ENCODE results near the gene SLC27A1. TPM values are rescaled to one million over a fixed set of nuclear protein-coding genes. Genes with fewer than 3 reads are reported as not detected.
"Not testable (repeated sequence)": the region's sequence is repeated elsewhere in the genome, so short reads cannot be mapped to it uniquely, and the experiment has no call there.

SLC27A1 gene
- total and polyA plus RNA-seq, 2 donors, result 2.0 to 11.9 TPM

DNA sequence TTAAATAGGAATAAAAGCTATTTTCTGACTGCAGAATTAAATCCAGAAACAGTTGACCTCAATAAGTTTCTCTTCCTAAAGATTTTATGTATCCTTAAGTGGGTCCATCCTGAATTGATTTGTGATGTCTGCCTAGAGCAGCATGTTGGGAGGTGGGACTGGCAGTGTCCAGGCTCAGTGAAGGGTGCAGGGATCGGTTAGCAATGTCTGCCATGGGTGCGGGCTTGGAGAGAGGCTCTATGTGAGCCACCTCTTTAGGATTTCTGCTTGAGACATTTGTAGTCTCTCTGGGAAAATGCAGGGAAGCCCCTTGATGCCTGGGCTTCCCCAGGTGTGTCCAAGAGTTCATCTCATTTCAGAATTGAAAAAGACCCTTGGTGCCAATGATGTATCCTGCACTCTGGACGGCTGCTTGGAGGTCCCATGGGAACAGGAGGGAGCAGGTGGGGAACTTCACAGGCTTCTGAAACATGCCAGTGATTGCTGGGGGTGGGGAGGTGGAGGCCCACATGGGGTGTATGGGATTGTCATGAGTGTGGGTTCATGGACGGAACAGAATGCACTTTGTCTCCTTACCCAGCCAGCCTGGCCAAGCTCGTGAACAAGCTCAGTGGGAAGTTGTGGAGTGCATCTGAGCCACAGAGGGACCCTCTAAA is 78.9 kb downstream of the SLC27A1 start:
- DNase-seq (ENCODE audit: low read depth in 6 of 9, low spot score in 9 of 9), result no peak
- no peak overlapping the region for H3K4me3 ChIP-seq (ENCODE audit: low read length in 2 of 2)
- WGBS, result 96% methylated on average over 5 of the region's 5 CpGs
- no peaks in the 10 kb centered on the region for H3K36me3 ChIP-seq (ENCODE audit: control insufficient read depth in 2 of 2, insufficient read depth in 2 of 2, low read length in 1 of 2)
- no peaks in the 10 kb centered on the region for H3K9me3 ChIP-seq (ENCODE audit: control insufficient read depth in 2 of 2, insufficient read depth in 1 of 2, low read length in 1 of 2)
- H3K27me3 ChIP-seq (ENCODE audit: control insufficient read depth in 2 of 2, insufficient read depth in 1 of 2, low read length in 1 of 2), result no peaks in the 10 kb centered on the region
- no peak overlapping the region for H3K27ac ChIP-seq (ENCODE audit: low read depth in 1 of 2, low read length in 1 of 2)
- peaks cover 0 to 3% of the 10 kb centered on the region in 2 donors for H3K4me1 ChIP-seq (ENCODE audit: control insufficient read depth in 2 of 2, insufficient read depth in 2 of 2, low read length in 2 of 2)

DNA sequence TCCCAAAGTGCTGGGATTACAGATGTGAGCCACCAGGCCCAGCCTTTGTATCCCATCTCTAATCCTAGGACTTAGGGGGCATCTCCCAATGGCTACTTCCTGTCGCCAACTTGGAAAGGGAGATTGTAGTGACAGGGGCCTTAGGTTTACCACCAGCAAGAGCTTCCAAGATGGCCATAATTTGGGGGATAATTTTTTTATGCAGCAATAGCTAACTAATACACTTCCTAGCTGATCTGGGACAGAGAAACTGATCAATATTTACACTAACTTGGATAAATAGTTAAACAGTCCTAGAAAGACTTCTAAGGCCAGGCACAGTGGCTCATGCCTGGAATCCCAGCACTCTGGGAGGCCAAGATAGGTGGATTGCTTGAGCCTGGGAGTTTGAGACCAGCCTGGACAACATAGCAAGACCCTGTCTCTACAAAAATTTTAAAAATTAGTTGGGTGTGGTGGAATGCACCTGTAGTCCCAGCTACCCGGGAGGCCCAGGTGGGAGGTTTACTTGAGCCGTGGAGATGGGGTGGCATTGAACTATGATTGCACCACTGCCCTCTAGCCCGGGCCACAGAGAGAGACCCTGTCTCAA is 79.8 kb downstream of the SLC27A1 start:
- no peak overlapping the region for H3K4me3 ChIP-seq (ENCODE audit: low read length in 2 of 2)
- no peaks in the 10 kb centered on the region for H3K27me3 ChIP-seq (ENCODE audit: control insufficient read depth in 2 of 2, insufficient read depth in 1 of 2, low read length in 1 of 2)
- no peak for DNase-seq (ENCODE audit: low read depth in 6 of 9, low spot score in 9 of 9)
- WGBS, result 98% methylated on average over 4 of the region's 4 CpGs
- no peaks in the 10 kb centered on the region for H3K9me3 ChIP-seq (ENCODE audit: control insufficient read depth in 2 of 2, insufficient read depth in 1 of 2, low read length in 1 of 2)
- no peaks in the 10 kb centered on the region for H3K36me3 ChIP-seq (ENCODE audit: control insufficient read depth in 2 of 2, insufficient read depth in 2 of 2, low read length in 1 of 2)
- peaks cover 3 to 7% of the 10 kb centered on the region in 2 donors for H3K4me1 ChIP-seq (ENCODE audit: control insufficient read depth in 2 of 2, insufficient read depth in 2 of 2, low read length in 2 of 2)
- no peak overlapping the region for H3K27ac ChIP-seq (ENCODE audit: low read depth in 1 of 2, low read length in 1 of 2)

GRCh38 chr19:17552735-17553134 is 82.4 kb downstream of the SLC27A1 start:
- H3K9me3 ChIP-seq (ENCODE audit: control insufficient read depth in 2 of 2, insufficient read depth in 1 of 2, low read length in 1 of 2); DNase-seq (ENCODE audit: low read depth in 6 of 9, low spot score in 9 of 9); H3K36me3 ChIP-seq (ENCODE audit: control insufficient read depth in 2 of 2, insufficient read depth in 2 of 2, low read length in 1 of 2); H3K27me3 ChIP-seq (ENCODE audit: control insufficient read depth in 2 of 2, insufficient read depth in 1 of 2, low read length in 1 of 2); H3K27ac ChIP-seq (ENCODE audit: low read depth in 1 of 2, low read length in 1 of 2); H3K4me3 ChIP-seq (ENCODE audit: low read length in 2 of 2): not testable (repeated sequence)
- WGBS, result 98% methylated on average over 4 of the region's 4 CpGs
- H3K4me1 ChIP-seq (ENCODE audit: control insufficient read depth in 2 of 2, insufficient read depth in 2 of 2, low read length in 2 of 2), result peaks cover 6 to 17% of the 10 kb centered on the region in 2 donors

- DNase-seq (ENCODE audit: low read depth in 6 of 9, low spot score in 9 of 9), result peak in 2 of 9 donors; percentile 28 to 57
- 57% methylated on average over 7 of the region's 7 CpGs for WGBS
- Histone ChIP-seq H3K27ac (ENCODE audit: low read depth in 1 of 2, low read length in 1 of 2) (peak overlapping the region; percentile 48 to 52), H3K4me3 (ENCODE audit: low read length in 2 of 2) (no peak overlapping the region), H3K9me3 (ENCODE audit: control insufficient read depth in 2 of 2, insufficient read depth in 1 of 2, low read length in 1 of 2) (no peaks in the 10 kb centered on the region), H3K27me3 (ENCODE audit: control insufficient read depth in 2 of 2, insufficient read depth in 1 of 2, low read length in 1 of 2) (no peaks in the 10 kb centered on the region), H3K36me3 (ENCODE audit: control insufficient read depth in 2 of 2, insufficient read depth in 2 of 2, low read length in 1 of 2) (peaks cover 0 to 3% of the 10 kb centered on the region in 2 donors), H3K4me1 (ENCODE audit: control insufficient read depth in 2 of 2, insufficient read depth in 2 of 2, low read length in 2 of 2) (peaks cover 6 to 17% of the 10 kb centered on the region in 2 donors)
These were observed 82.9 kb downstream of the SLC27A1 start for GRCh38 chr19:17553256-17553655.

DNA sequence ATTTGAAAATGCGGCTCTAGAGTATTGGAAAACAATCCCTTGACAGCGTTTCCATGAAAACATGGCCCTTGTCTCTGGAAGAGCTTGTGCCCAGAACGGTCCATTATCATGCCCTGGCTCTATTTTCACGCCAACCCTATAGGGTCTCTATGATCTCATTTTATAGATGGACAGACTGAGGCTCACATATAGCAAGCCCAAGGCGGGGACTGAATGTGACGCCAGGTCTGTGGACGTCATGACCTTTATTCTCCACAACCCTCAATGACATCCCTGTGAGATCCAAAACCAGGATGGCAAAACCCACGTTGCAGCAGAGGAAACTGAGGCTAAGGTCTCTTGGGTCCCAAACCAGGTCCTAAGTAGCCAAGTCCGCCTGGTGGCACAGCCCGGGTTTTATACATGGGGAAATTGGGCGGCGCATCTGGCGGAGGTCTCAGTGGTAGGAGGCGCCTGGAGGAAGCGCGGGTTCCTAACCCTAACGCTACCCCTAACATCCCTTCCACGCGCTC is 84.7 kb downstream of the SLC27A1 start:
- 20% methylated on average over 19 of the region's 19 CpGs for WGBS
- H3K4me1 ChIP-seq (ENCODE audit: control insufficient read depth in 2 of 2, insufficient read depth in 2 of 2, low read length in 2 of 2), result peaks cover 6 to 17% of the 10 kb centered on the region in 2 donors

DNA sequence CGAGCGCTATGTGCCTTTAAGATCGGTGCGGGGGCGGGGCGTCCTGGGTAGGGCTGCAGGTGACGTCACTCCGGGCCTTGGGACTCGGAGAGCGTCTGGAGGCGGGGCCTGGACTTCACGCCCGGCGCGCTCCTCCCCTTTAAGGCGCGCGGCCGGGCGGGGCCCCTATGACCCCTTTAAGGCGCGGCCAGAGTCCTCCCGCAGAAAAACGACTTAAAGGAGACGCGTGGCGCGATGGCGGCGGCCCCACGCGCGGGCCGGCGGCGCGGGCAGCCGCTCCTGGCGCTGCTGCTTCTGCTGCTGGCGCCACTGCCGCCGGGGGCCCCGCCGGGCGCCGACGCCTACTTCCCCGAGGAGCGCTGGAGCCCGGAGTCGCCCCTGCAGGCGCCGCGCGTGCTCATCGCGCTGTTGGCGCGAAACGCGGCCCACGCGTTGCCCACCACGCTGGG is 85.2 kb downstream of the SLC27A1 start, which contains the start of gene COLGALT1:
Gene COLGALT1 (plus strand): TSS at position 170 of the 449 bp plus-strand sequence. CDS start 65 bp downstream, at position 235.
- H3K4me1 ChIP-seq (ENCODE audit: control insufficient read depth in 2 of 2, insufficient read depth in 2 of 2, low read length in 2 of 2), result peaks cover 6 to 17% of the 10 kb centered on the region in 2 donors
- peaks cover 18 to 20% of the 10 kb centered on the region in 2 donors for H3K36me3 ChIP-seq (ENCODE audit: control insufficient read depth in 2 of 2, insufficient read depth in 2 of 2, low read length in 1 of 2)
- H3K27ac ChIP-seq (ENCODE audit: low read depth in 1 of 2, low read length in 1 of 2), result peak within 1 kb of the TSS; percentile 7 to 65
- peak; percentile 89 to 99 (median 98) for DNase-seq (ENCODE audit: low read depth in 6 of 9, low spot score in 9 of 9)
- peak within 1 kb of the TSS; percentile 67 to 89 for H3K4me3 ChIP-seq (ENCODE audit: low read length in 2 of 2)
- H3K27me3 ChIP-seq (ENCODE audit: control insufficient read depth in 2 of 2, insufficient read depth in 1 of 2, low read length in 1 of 2), result no peaks in the 10 kb centered on the region
- H3K9me3 ChIP-seq (ENCODE audit: control insufficient read depth in 2 of 2, insufficient read depth in 1 of 2, low read length in 1 of 2), result no peaks in the 10 kb centered on the region
- under 1% methylated on average over 64 of the region's 64 CpGs for WGBS

More for the DNA sequence above, 84.7 kb downstream of the SLC27A1 start:
- peak overlapping the region; percentile 67 to 89 for H3K4me3 ChIP-seq (ENCODE audit: low read length in 2 of 2)
- no peaks in the 10 kb centered on the region for H3K9me3 ChIP-seq (ENCODE audit: control insufficient read depth in 2 of 2, insufficient read depth in 1 of 2, low read length in 1 of 2)
- no peaks in the 10 kb centered on the region for H3K27me3 ChIP-seq (ENCODE audit: control insufficient read depth in 2 of 2, insufficient read depth in 1 of 2, low read length in 1 of 2)
- peak overlapping the region; percentile 1 to 31 for H3K27ac ChIP-seq (ENCODE audit: low read depth in 1 of 2, low read length in 1 of 2)
- DNase-seq (ENCODE audit: low read depth in 6 of 9, low spot score in 9 of 9), result no peak
- peaks cover 13 to 15% of the 10 kb centered on the region in 2 donors for H3K36me3 ChIP-seq (ENCODE audit: control insufficient read depth in 2 of 2, insufficient read depth in 2 of 2, low read length in 1 of 2)

Other genes starting within 250 kb of the SLC27A1 start
- gene OCEL1, start 244.3 kb upstream of the SLC27A1 start, total RNA-seq, result 6.2 TPM
- gene OCEL1, start 244.3 kb upstream of the SLC27A1 start, polyA plus RNA-seq, result 24.8 TPM
- gene NR2F6, start 224.6 kb upstream of the SLC27A1 start, total RNA-seq, result 9.4 TPM
- 15.0 TPM for gene NR2F6, start 224.6 kb upstream of the SLC27A1 start, polyA plus RNA-seq
- 0.76 TPM for gene USHBP1, start 205.8 kb upstream of the SLC27A1 start, total RNA-seq
- 4.4 TPM for gene USHBP1, start 205.8 kb upstream of the SLC27A1 start, polyA plus RNA-seq
- 97.0 TPM for gene BABAM1, start 203.1 kb upstream of the SLC27A1 start, total RNA-seq
- gene BABAM1, start 203.1 kb upstream of the SLC27A1 start, polyA plus RNA-seq, result 94.4 TPM
- 1.6 TPM for gene ANKLE1, start 188.6 kb upstream of the SLC27A1 start, total RNA-seq
- 0.64 TPM for gene ANKLE1, start 188.6 kb upstream of the SLC27A1 start, polyA plus RNA-seq
- 9.7 TPM for gene ABHD8, start 167.1 kb upstream of the SLC27A1 start, total RNA-seq
- 10.3 TPM for gene ABHD8, start 167.1 kb upstream of the SLC27A1 start, polyA plus RNA-seq
- 78.3 TPM for gene MRPL34, start 164.7 kb upstream of the SLC27A1 start, total RNA-seq
- gene MRPL34, start 164.7 kb upstream of the SLC27A1 start, polyA plus RNA-seq, result 123 TPM
- 23.5 TPM for gene DDA1, start 161.0 kb upstream of the SLC27A1 start, total RNA-seq
- 51.7 TPM for gene DDA1, start 161.0 kb upstream of the SLC27A1 start, polyA plus RNA-seq
- 2.2 TPM for gene ANO8, start 135.7 kb upstream of the SLC27A1 start, total RNA-seq
- 13.5 TPM for gene ANO8, start 135.7 kb upstream of the SLC27A1 start, polyA plus RNA-seq
- gene GTPBP3, start 133.0 kb upstream of the SLC27A1 start, total RNA-seq, result 8.9 TPM
- 17.4 TPM for gene GTPBP3, start 133.0 kb upstream of the SLC27A1 start, polyA plus RNA-seq
- gene PLVAP, start 93.2 kb upstream of the SLC27A1 start, total RNA-seq, result 11.7 TPM
- gene PLVAP, start 93.2 kb upstream of the SLC27A1 start, polyA plus RNA-seq, result 57.1 TPM
- 0.28 TPM for gene CCDC194, start 76.3 kb upstream of the SLC27A1 start, total RNA-seq
- 0.55 TPM for gene CCDC194, start 76.3 kb upstream of the SLC27A1 start, polyA plus RNA-seq
- gene BST2, start 64.9 kb upstream of the SLC27A1 start, total RNA-seq, result 107 TPM
- gene BST2, start 64.9 kb upstream of the SLC27A1 start, polyA plus RNA-seq, result 221 TPM
- 27.8 TPM for gene MVB12A, start 50.5 kb upstream of the SLC27A1 start, total RNA-seq
- gene MVB12A, start 50.5 kb upstream of the SLC27A1 start, polyA plus RNA-seq, result 56.8 TPM
- gene TMEM221, start 21.9 kb upstream of the SLC27A1 start, total RNA-seq, result 0.19 TPM
- 3.2 TPM for gene TMEM221, start 21.9 kb upstream of the SLC27A1 start, polyA plus RNA-seq
- not detected for gene NXNL1, start 9.6 kb upstream of the SLC27A1 start, total RNA-seq
- not detected for gene NXNL1, start 9.6 kb upstream of the SLC27A1 start, polyA plus RNA-seq
- gene PGLS, start 41.1 kb downstream of the SLC27A1 start, total RNA-seq, result 62.6 TPM
- 73.5 TPM for gene PGLS, start 41.1 kb downstream of the SLC27A1 start, polyA plus RNA-seq
- gene COLGALT1, start 85.1 kb downstream of the SLC27A1 start, total RNA-seq, result 22.3 TPM
- gene COLGALT1, start 85.1 kb downstream of the SLC27A1 start, polyA plus RNA-seq, result 69.5 TPM
- gene UNC13A, start 217.8 kb downstream of the SLC27A1 start, total RNA-seq, result 0.19 TPM
- gene UNC13A, start 217.8 kb downstream of the SLC27A1 start, polyA plus RNA-seq, result 0.32 TPM
- gene MAP1S, start 249.0 kb downstream of the SLC27A1 start, total RNA-seq, result 8.5 TPM
- 17.5 TPM for gene MAP1S, start 249.0 kb downstream of the SLC27A1 start, polyA plus RNA-seq